Limb (tissue), 2 donors: Measurements from ENCODE around the gene CFAP46.
"Not testable (repeated sequence)": the region's sequence is repeated elsewhere in the genome, so short reads cannot be mapped to it uniquely, and the experiment has no call there.

ENCODE experiments used
- DNase-seq, 2 donors: peaks; one replicate each; pipeline ENCODE4 v3.0.0-alpha.2; 2016; ENCODE audit errors: extremely low spot score in 2 of 2

CFAP46 gene

GRCh38 chr10:132963430-132963960 is 21.1 kb upstream of the CFAP46 start:
- peak in 1 of 2 donors; percentile 12 for DNase-seq

- DNase-seq: peak in 1 of 2 donors; percentile 32
These were observed 20.5 kb upstream of the CFAP46 start for GRCh38 chr10:132962623-132963429.

GRCh38 chr10:132961787-132962622 is 19.6 kb upstream of the CFAP46 start:
- peak; percentile 51 to 81 for DNase-seq

GRCh38 chr10:132961420-132961786 is 19.0 kb upstream of the CFAP46 start:
- DNase-seq: no peak

GRCh38 chr10:132960631-132961419 is 18.5 kb upstream of the CFAP46 start:
- DNase-seq: no peak

- DNase-seq: no peak
These were observed 17.7 kb upstream of the CFAP46 start for GRCh38 chr10:132960071-132960472.

- DNase-seq: no peak
These were observed 17.2 kb upstream of the CFAP46 start for GRCh38 chr10:132959559-132959961.

- no peak for DNase-seq
These were observed 16.7 kb upstream of the CFAP46 start for GRCh38 chr10:132958883-132959558.

GRCh38 chr10:132957981-132958882 is 15.9 kb upstream of the CFAP46 start:
- DNase-seq: no peak

- no peak for DNase-seq
These were observed 14.8 kb upstream of the CFAP46 start for GRCh38 chr10:132957131-132957530.

GRCh38 chr10:132956259-132956658 is 13.9 kb upstream of the CFAP46 start:
- DNase-seq: not testable (repeated sequence)

GRCh38 chr10:132955479-132955878 is 13.1 kb upstream of the CFAP46 start:
- no peak for DNase-seq

- DNase-seq: no peak
These were observed 11.1 kb upstream of the CFAP46 start for GRCh38 chr10:132953428-132953827.

- no peak for DNase-seq
These were observed 9.6 kb upstream of the CFAP46 start for GRCh38 chr10:132951926-132952325.

- no peak for DNase-seq
These were observed 6.0 kb upstream of the CFAP46 start for GRCh38 chr10:132948351-132948750.

GRCh38 chr10:132947843-132948242 is 5.5 kb upstream of the CFAP46 start:
- DNase-seq: no peak

GRCh38 chr10:132946806-132947546 is 4.6 kb upstream of the CFAP46 start:
- no peak for DNase-seq

- DNase-seq: no peak
These were observed 3.9 kb upstream of the CFAP46 start for GRCh38 chr10:132946311-132946710.

- DNase-seq: no peak
These were observed 3.5 kb upstream of the CFAP46 start for GRCh38 chr10:132945894-132946255.
